Left lung (tissue), 10 donors: ENCODE results near the gene SDK1. TPM values are rescaled to one million over a fixed set of nuclear protein-coding genes. Genes with fewer than 3 reads are reported as not detected.

Experiments
- ATAC-seq: fragments of 200-7000 bp; cut with Tn5 transposase; one replicate; pipeline ENCODE4 v1.9.1; 2020; ENCODE audit warnings: moderate library complexity
- DNase-seq, 4 donors: peaks; one replicate each; pipeline ENCODE4 v3.0.0-alpha.2; 2013 to 2020
- H3K27ac ChIP-seq, 2 donors: fragments of 200-600 bp; sonication (generic) in 1 of 2; one replicate each; pipeline versions ENCODE4 v1.5.0 to v1.8.0; 2020 to 2021
- H3K27me3 ChIP-seq, 2 donors: fragments of 200-600 bp; sonication (generic) in 1 of 2; one replicate each; pipeline versions ENCODE4 v1.5.0 to v1.8.0; 2020 to 2021
- H3K36me3 ChIP-seq, 2 donors: fragments of 200-600 bp; sonication (generic) in 1 of 2; one replicate each; pipeline versions ENCODE4 v1.5.0 to v1.8.0; 2020 to 2021
- H3K4me1 ChIP-seq, 2 donors: fragments of 200-600 bp; one replicate each; pipeline ENCODE4 v1.8.0; 2021
- H3K4me3 ChIP-seq, 2 donors: fragments of 200-600 bp; sonication (generic) in 1 of 2; one replicate each; pipeline versions ENCODE4 v1.5.0 to v1.8.0; 2020 to 2021; ENCODE audit warnings: mild to moderate bottlenecking in 1 of 2
- H3K9me3 ChIP-seq, 2 donors: fragments of 200-600 bp; sonication (generic) in 1 of 2; one replicate each; pipeline versions ENCODE4 v1.5.0 to v1.8.0; 2020 to 2021
- intact Hi-C, 2 donors: fragments of 100-400 bp; cut with DNase I; formaldehyde crosslinking; loops; one replicate each; pipeline versions ENCODE4 v1.11.2 to v1.14.2; 2022
- polyA plus RNA-seq, 6 donors: library from polyadenylated mRNA; unstranded; fragments of 120-200 nt; gene quantifications; one replicate each; pipeline ENCODE4 v1.2.1, GENCODE V29; 2013; ENCODE audit not compliant: insufficient read length in 6 of 6
- total RNA-seq, 2 donors: library from RNA; stranded (reverse); fragmentation: NEBNext Ultra II Directional; extraction: Animal tissue kit (Norgen Biotek cat#: 25700); gene quantifications; one replicate each; pipeline ENCODE4 v1.2.1, GENCODE V29; 2021
- TF ChIP-seq, protein P1 (sequence below), 2 donors: fragments of 200-600 bp; sonication (generic) in 1 of 2; IDR thresholded peaks; one replicate each; pipeline versions ENCODE4 v1.5.0 to v1.8.0; 2021; ENCODE audit warnings: antibody characterized with exemption in 2 of 2
- donor health status: DM: no; HTN: yes; CAD: no.
- donor health status: DM: no; HTN: no; CAD: no.

The SDK1 gene
- total and polyA plus RNA-seq, 8 donors = 5.5 to 17.6 (median 13.0) TPM

DNA sequence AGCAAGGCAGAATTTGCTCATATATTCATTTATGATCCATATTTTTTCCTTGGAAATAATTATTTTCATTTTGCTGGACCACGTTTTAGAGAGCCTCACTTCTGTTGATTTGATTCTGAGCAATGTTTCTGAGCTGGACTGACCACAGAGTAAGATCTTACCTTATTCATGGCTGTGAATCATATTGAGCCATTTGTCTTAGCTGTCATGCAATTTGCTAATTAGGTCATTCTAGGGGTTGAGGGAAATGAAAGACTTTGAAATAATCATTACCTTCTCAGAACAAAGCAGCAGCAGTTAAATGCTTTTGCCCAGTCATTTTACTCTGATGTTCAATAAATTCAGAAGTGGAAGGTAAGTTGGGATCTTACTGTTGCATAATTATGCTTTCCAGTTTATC lies 251.4 kb downstream of the SDK1 start:
- no peak for DNase-seq
- Histone ChIP-seq H3K4me1 (no peaks in the 10 kb centered on the region), H3K9me3 (peaks cover 0 to 2% of the 10 kb centered on the region in 2 donors), H3K36me3 (no peaks in the 10 kb centered on the region), H3K27me3 (no peaks in the 10 kb centered on the region), H3K27ac (no peak overlapping the region), H3K4me3 (no peak overlapping the region)
- ATAC-seq = no peak
- intact Hi-C loops = no loop called here
- TF ChIP-seq, protein P1, sequence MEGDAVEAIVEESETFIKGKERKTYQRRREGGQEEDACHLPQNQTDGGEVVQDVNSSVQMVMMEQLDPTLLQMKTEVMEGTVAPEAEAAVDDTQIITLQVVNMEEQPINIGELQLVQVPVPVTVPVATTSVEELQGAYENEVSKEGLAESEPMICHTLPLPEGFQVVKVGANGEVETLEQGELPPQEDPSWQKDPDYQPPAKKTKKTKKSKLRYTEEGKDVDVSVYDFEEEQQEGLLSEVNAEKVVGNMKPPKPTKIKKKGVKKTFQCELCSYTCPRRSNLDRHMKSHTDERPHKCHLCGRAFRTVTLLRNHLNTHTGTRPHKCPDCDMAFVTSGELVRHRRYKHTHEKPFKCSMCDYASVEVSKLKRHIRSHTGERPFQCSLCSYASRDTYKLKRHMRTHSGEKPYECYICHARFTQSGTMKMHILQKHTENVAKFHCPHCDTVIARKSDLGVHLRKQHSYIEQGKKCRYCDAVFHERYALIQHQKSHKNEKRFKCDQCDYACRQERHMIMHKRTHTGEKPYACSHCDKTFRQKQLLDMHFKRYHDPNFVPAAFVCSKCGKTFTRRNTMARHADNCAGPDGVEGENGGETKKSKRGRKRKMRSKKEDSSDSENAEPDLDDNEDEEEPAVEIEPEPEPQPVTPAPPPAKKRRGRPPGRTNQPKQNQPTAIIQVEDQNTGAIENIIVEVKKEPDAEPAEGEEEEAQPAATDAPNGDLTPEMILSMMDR (IDR thresholded peaks at IDR 0.05) = no peak

DNA sequence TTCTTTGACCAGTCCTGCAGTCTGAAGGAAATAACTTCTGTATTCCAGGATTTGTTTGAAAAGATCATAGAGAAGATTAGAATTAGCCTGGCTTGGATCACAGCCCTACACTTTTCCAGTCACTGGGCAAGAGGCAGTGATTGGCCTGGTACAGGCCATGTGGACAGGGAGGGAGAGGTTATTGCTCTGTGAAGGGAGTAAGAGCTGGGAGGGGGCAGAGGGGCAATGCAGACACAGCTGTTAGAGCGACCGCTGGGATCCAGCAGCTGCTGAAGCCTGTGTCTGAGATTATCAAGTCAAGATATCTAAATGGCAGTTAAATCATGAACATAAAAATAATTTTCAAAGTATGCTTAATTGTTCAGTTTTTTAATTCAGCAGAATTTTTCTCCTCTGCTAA lies 257.3 kb downstream of the SDK1 start:
- Histone ChIP-seq H3K27ac (no peak overlapping the region), H3K36me3 (no peaks in the 10 kb centered on the region), H3K27me3 (no peaks in the 10 kb centered on the region), H3K4me1 (no peaks in the 10 kb centered on the region), H3K9me3 (peaks cover 0 to 2% of the 10 kb centered on the region in 2 donors), H3K4me3 (no peak overlapping the region)
- intact Hi-C loops = no loop called here
- ATAC-seq (peak; percentile 15), DNase-seq (peak in 2 of 4 donors; percentile 22 to 48)
- TF ChIP-seq, protein P1 (IDR thresholded peaks at IDR 0.05) = no peak

DNA sequence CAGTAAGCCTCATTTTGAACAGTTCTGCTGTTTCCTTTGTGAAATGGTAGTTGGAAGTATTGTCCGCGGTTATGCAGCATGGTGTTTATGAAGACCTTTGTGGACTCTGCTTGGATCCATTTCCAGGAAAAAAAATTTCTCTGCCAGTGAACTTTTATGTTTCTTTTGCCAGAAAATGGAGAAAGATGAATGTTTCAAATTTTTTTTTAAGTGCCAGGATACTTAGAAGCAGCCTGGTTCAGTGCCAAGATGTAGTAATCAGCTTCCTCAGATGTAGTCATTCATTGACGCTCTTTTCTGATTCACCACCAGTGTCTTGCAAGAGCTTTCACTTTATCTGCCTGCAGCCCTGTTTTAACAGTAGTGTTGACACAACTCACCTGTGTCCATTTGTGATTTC lies 258.2 kb downstream of the SDK1 start:
- H3K4me3 ChIP-seq = no peak overlapping the region
- H3K36me3 ChIP-seq = no peaks in the 10 kb centered on the region
- TF ChIP-seq, protein P1 (IDR thresholded peaks at IDR 0.05) = no peak
- peak; percentile 58 for ATAC-seq
- intact Hi-C loops = no loop called here
- H3K27ac ChIP-seq = no peak overlapping the region
- peaks cover 0 to 2% of the 10 kb centered on the region in 2 donors for H3K9me3 ChIP-seq
- no peaks in the 10 kb centered on the region for H3K27me3 ChIP-seq
- H3K4me1 ChIP-seq = no peaks in the 10 kb centered on the region
- peak in 2 of 4 donors; percentile 29 to 70 for DNase-seq

DNA sequence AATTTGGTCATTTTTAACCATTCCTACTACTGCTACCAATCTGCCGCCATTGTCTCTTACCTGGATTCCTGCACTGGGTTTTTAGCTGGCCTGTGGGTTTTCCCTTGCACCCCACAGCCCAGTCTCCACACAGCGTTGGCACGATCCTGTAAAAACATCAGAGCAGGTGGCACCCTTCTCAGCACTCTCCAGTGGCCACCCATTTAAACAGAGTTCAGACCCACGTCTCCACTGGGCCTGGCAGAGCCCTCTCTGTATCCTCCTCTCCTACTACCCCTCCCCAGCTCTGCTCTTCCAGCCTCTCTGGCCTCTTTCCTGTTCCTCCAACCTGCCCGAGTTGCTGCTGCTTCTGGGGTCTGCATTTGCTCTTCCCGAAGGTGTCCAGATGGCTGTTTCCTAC lies 259.4 kb downstream of the SDK1 start:
- intact Hi-C loops = no loop called here
- no peaks in the 10 kb centered on the region for H3K27me3 ChIP-seq
- no peak overlapping the region for H3K4me3 ChIP-seq
- no peak for DNase-seq
- no peaks in the 10 kb centered on the region for H3K9me3 ChIP-seq
- H3K36me3 ChIP-seq = no peaks in the 10 kb centered on the region
- no peak for ATAC-seq
- no peak overlapping the region for H3K27ac ChIP-seq
- no peaks in the 10 kb centered on the region for H3K4me1 ChIP-seq
- TF ChIP-seq, protein P1 (IDR thresholded peaks at IDR 0.05) = no peak

DNA sequence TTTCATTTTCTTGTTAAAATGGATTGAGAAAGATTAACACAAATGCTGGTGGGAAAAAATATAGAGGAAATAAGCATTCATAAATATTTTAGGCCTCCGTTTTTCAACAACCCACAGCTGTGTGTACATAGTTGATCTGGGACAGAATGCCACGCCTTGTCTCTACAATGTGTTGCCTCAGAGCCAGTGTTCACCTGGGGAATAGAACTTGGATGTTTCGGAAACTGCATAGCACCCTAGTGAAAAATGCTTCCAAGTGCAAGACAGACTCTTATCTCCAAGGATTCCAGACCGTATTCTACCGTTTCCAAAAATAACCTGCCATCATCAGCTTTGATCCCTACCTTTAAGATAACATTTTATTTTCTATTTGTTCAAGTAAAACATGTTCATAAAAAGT lies 260.9 kb downstream of the SDK1 start:
- ATAC-seq = peak; percentile 90
- Histone ChIP-seq H3K27me3 (no peaks in the 10 kb centered on the region), H3K4me1 (no peaks in the 10 kb centered on the region), H3K27ac (no peak overlapping the region), H3K9me3 (no peaks in the 10 kb centered on the region), H3K4me3 (no peak overlapping the region), H3K36me3 (no peaks in the 10 kb centered on the region)
- intact Hi-C loops = no loop called here
- DNase-seq = peak in 1 of 4 donors; percentile 36
- TF ChIP-seq, protein P1 (IDR thresholded peaks at IDR 0.05) = no peak
